GM19324 (cell line): ENCODE data around the gene C2CD2.

Experiments
- ATAC-seq: cut with Tn5 transposase; IDR thresholded peaks from one replicate; pipeline ENCODE4 v1.9.1; 2021; ENCODE audit warnings: mild to moderate bottlenecking, moderate library complexity; ENCODE audit not compliant: unreplicated experiment, low FRiP score

C2CD2 gene

DNA sequence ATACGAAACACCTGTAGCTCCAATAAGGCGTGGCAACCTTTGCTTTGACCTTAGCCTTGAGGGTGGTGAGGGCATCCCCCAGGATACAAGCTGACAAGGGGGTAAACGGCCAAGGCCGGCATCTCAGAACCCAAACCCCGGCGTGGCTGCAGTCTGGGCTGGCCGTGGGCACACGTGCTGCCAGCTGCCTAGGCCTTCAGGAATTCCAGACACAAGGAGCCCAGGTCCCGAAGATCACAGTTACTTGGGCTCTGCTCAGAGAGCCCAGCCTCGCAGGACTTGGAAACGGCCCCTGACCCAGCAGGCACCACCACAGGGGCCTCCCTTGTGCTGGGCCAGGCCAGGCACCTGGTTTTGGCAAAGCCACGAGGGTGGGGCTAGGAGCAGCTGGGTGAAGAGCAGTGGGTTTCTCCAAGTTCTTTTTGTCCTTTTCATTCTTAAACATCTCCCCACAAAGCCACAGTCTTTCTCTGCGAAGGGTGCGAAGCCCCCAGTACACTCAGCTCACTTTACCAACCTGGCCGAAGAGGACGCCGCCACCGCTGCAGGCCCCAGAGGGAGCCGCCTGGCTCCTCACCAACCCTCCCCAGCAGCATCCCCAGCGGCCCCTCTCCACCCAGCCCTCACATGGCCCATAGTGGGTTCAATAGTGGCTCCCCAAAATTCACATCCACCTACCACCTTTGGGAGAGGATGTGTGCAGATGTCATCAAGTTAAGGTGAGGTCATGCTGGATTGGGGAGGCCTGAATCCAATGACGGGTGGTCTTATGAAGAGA, 101.5 kb downstream of the C2CD2 start:
- ATAC-seq, result no peak

DNA sequence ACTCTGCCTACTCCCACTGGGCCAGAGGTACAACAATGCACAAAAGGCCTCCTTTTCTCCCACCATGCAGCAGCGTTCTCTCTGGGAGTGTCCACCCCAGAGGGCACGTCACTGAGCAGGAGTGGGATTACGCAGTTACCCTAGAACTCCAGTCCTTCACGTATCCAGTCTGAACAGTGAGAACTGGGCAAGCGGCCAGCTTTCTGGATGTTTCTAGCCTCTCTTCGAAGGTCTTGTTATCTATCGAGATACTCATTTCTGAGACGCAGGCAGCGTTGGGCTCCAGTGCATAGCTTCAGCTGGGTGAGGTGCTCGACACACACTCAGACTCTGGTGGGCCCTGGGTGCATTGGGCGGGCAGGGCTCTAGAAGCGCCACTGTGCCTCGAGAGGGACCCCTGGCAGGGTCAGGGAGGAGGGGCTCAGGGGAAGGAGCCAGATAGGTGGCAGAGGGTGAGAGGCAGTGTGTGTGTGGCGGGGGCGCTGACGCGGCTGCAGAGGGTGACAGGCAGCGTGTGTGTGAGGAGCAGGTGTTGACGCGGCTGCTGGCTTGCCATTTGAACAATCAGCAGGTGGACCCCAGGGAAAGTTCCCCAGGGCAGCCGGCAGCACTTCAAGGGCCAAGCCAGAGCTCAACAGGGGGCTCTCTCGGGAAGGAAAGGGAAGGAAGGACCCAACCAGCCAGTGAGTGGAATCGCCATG, 102.6 kb downstream of the C2CD2 start:
- no peak for ATAC-seq

DNA sequence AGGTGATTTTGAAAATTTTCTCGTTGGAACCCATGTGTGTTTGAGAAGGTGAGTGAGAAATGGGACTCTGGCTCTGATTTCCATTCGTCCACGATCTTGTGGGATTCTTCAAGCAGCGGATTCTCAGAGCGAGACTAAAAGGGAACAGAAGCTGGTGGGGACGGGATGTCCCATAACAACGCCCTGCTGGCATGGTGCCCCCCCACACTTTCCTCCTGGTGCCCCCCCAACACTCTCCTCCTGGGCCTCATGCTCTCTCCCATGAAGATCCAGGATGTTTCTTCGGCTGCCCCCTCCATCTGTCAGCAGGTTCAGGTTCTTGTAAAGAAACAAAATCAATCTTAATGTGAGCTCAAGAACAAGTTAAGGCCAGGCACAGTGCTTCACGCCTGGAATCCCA, 103.7 kb downstream of the C2CD2 start:
- ATAC-seq, result no peak

DNA sequence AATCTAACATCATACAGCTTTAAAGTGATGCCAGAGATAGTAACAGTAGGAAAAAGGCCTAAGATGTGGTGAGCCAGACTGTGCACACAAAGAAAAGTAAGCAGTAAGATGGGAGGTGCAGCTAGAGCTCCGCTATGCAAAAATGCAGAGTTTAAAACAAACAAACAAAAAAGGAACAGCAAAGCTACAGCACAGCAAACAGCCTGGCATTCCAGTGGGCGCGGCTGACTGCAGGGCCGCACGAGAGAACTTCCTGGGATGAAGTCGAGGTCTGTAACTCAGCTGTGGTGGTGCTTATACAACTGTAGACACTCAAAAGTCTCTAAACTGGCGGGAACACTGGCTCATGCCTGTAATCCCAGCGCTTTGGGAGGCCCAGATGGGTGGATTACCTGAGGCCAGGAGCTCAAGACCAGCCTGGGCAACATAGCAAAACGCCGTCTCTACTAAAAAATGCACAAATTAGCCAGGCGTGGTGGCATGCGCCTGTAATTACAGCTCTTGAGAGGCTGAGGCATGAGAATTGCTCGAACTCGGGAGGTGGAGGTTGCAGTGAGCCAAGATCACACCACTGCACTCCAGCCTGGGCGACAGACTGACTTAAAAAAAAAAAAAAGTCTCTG, 104.7 kb downstream of the C2CD2 start:
- ATAC-seq, result no peak

DNA sequence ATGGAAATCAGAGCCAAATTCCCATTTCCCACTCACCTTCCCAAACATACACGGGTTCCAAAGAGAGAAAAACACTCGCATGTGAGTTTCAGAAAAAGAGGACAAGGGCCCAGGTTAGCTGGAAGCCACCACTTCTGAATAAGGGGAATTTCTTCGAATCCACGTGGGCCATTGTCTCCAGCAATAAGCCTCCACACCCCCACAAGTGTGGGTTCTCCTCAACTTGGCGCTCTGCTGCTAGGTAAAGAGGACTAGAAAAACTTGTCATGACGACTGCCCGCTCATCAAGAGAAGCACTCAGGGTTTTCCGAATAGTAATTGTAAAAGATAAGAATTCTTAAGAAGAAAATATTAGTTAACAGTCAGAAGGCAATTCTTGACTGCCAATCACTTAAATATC, 105.3 kb downstream of the C2CD2 start:
- ATAC-seq, result no peak

DNA sequence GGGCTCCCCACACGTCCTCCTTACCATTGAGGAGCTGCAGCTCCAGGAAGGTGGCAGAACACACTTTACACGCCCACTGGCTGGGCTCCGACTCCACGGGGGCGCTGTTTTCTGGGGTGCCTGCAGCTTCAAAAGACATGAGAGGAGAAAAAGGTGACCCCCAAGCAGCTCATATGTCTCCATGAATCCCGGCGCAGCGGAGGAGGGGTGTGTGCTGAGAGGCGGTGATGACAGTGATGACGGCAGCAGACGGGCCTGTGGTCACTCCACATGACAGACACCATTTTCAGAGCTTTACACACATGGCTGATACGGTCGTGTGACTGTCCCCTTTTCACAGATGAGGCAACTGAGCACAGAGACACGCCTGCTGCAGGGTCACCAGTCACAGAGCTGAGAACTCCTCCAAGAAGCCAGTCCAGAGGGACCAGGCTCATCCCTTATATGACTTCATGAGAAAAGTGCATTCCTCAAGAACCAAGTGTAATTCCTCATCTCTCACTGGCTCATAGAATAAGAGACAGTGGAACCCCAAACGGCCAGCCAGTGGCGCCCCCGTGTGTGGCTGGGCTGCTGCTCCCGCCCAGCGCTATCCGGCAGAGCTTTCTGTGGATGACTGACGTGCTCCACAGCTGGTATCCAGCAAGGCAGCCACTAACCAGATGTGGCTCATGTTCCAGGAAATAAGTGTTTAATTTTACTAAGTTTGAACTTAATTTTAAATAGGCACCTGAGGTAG, 106.6 kb downstream of the C2CD2 start:
- ATAC-seq, result no peak

DNA sequence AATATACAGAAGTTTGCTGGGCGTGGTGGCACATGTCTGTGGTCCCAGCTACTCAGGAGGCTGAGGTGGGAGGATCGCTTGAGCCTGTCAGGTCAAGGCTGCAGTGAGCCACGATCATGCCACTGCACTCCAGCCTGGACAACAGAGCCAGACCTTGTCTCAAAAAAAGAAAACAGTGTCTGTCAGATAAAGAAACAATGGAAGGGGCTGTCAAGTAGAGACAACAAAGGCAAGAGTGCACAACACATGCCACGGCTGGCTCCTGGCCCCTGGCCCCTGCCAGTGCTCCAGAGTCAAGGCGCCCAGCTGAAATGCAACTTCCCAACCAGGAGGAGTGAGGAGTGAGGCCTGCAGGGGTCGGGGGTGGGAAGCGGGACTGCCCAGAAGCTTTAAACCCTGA, 107.3 kb downstream of the C2CD2 start:
- no peak for ATAC-seq

DNA sequence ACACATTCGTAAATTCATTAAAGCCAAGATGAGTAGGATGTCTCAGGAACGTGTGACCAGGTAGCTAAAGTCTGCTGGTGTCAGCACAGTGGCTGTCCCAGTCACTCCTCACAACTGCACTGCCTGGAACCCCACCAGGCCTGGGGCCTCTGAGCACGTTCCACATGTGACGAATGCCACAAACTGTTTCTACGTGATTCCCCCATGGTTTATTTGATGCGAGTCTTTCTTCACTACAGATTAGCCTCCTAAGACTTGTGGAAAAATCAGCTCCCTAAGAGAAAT, 107.8 kb downstream of the C2CD2 start:
- ATAC-seq, result no peak

DNA sequence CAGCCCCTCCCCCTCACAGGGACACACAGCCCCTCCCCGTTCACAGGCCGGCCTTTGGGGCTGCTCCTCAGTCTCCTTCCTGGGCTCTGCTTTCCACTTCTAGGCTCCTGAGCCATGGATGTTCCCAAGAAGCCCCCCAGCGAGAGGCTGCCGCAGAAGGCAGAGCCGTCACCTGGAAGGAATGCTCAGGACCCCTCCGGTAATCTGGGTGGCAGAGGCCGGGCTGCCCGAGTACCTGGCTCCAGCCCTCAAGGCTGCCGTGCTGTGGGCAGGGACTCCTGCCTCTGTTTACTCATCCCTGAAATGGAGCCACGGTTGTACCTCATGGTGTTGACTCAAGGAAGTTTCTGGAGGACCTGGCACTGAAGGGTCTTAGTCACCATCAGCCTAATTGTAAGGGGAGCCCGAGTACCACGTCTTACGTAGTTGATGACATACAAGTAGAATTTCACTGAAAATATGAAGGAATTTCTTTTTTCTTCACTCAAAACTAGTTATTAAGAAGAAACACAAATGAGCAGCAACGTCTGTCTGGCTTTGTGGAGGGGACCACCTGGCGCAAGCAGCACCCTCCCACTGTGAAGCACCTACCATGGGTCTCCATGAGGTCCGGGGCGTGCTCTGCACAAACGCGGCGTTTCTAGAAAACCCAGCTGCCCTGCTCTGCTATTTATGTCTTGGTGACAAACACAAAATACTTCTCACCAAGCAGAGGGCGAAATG, 108.3 kb downstream of the C2CD2 start:
- ATAC-seq, result no peak

DNA sequence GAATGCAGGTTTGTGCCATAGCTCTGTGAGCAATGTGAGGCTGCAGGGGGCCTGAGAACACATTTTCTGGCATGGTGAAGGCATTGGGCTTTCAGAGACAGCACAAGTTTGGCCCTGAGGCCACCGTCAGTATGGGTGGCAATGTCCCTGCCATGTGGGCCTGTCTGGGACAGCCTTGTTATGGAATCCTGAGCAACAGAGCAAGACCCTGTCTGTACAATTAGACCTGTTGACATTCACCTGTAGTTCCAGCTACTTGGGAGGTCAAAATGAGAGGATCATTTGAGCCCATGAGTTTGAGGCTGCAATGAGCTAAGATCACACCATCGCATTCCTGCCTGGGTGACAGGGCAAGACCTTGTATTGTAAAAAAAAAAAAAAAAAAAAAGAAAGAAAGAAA, 110.2 kb downstream of the C2CD2 start:
- no peak for ATAC-seq

DNA sequence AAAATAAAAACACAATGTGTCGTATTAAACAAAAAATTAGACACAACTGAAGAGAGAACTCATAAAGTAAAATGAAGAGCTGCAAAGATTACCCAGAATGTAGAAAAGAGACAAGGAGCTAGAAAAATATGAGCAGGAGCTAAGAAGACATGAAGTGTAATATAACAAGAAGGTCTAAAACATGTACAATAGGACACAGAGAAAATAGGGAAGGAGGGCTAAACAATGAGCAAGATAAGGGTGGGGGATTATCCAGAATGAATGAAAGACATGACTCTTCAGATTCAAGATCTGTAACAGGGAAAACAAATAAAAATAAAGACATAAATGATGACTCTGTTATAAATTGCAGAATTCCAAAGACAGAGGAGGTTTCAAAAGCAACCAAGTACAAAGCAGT, 112.9 kb downstream of the C2CD2 start:
- no peak for ATAC-seq

DNA sequence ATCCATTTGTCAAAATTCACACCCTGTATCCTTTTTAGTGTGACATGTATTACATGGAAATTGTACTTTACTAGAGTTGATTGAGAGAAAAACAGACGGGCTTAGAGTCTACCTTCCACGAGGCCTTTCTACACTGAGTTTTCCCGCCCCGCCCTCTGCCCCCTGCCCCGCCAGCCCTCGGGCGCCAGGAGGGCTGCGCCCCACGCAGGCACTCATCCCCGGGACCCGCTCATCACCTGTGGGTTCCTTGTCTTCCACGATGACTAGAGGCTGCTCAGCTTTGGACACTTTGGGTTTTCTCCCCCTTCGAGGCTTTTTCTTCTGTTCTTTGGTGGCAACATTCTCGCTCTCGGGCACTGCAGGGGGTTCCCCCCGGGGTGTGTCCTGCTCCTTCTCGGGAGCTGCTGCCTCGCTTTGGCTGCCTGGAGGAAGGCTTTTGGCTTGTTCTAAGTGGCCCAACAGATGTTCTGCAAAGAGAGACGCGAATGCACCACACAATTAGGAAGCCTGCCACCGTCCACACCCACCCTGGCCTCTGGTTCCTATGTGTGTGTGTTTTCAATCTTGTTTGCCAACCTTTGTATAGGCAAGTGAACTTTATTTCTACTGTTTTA, 114.3 kb downstream of the C2CD2 start:
- ATAC-seq, result no peak

DNA sequence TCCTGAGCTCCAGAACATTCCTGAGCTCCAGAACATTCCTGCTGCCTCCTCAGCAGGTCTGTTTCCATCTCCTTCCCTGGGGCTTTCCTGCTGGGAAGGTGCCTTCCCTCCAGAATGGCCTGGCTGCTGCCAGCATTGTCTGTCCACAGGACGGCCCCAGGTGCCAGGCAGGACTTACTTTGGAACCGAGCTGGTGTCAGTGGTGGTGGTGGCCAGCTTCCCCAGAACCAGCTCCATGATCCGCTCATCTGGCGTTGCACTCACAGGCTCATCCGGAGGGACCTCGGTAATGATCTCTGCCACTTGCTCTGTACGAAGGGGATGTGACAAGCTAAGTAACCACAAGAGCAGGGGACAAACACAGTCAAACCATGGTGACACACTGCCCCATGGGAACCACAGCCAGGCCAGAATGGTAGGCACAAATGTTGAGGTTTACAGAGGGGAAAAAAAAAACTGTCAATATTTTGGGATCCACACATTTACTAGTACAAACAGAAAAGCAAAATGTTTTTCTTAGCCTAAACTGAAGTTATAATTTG, 116.0 kb downstream of the C2CD2 start:
- ATAC-seq, result no peak

DNA sequence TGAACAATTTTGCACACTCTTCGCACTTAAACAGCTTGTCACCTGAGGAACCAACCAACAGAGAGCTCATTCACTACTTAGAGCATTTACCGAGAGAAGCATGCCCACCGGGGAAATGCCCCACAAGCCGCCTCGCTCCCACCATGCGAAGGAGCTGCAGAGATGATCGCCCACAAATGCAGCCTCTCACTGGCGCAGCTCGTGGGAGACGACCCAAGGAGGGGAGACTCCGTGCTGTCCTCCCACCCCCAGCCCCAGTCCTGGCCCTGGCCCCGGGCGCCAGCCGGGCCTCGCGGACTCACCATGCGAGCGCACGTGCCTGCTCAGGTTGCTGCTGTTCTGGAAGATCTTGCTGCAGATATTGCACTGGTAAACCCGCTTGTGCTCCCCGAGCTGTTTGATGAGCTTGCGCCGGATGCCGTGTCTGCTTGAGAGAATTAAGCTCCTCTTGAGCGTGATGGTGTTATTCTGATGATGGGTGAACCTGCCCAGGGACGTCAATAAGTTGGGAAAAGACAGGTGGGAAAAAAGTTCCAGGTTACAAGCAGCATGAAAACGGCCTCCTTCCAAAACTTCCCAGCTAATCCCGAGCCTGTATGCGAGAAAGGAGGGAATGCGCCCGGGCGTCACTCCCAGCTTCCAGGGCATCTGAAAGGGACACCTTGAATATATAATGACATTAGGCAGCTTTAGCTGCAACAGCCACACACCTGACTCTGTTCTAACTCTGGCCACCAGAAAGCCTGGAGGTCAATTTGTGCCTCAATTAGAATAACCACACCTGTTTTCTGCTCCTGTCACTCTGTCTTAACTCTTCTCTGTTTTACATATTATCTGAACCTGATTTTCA, 117.4 kb downstream of the C2CD2 start:
- ATAC-seq, result no peak

DNA sequence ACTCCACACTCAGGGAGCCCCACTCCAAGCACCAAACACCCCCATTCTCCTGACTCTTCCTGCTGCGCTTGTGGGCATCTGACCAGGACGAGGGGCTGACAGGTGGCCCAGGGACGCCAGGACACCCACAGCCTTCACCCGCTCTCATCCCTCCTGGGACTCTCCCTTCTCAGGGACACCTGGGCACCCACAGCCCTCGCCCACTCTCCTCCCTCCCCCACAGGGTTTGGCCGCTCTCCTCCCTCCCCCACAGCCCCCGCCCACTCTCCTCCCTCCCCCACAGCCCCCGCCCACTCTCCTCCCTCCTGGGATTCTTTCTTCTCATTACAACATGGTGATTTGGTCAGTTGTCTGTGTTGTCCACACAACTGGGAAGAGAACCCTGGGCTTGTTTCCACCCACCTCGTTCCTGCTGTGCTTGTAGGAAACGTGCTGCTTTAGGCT, 118.1 kb downstream of the C2CD2 start:
- no peak for ATAC-seq
